ENCODE data around the gene DDC.
"Not testable (repeated sequence)": the region's sequence is repeated elsewhere in the genome, so short reads cannot be mapped to it uniquely, and the experiment has no call there.

The DDC gene

GRCh38 chr7:50554431-50555322 is 10.5 kb downstream of the DDC start:
- no peak for DNase-seq (ENCODE audit: low spot score)

- DNase-seq (ENCODE audit: low spot score): no peak
Measured at GRCh38 chr7:50553973-50554372, 11.2 kb downstream of the DDC start.

- peak; percentile 70 for DNase-seq (ENCODE audit: low spot score)
Measured at GRCh38 chr7:50552921-50553320, 12.3 kb downstream of the DDC start.

GRCh38 chr7:50552139-50552538 is 13.1 kb downstream of the DDC start:
- DNase-seq (ENCODE audit: low spot score): no peak

GRCh38 chr7:50545613-50546012 is 19.6 kb downstream of the DDC start:
- DNase-seq (ENCODE audit: low spot score): not testable (repeated sequence)

GRCh38 chr7:50544992-50545391 is 20.2 kb downstream of the DDC start:
- DNase-seq (ENCODE audit: low spot score): no peak

GRCh38 chr7:50543776-50544442 is 21.3 kb downstream of the DDC start:
- no peak for DNase-seq (ENCODE audit: low spot score)

GRCh38 chr7:50542132-50542531 is 23.1 kb downstream of the DDC start:
- no peak for DNase-seq (ENCODE audit: low spot score)

- no peak for DNase-seq (ENCODE audit: low spot score)
Measured at GRCh38 chr7:50540785-50541579, 24.2 kb downstream of the DDC start.

GRCh38 chr7:50539725-50540124 is 25.5 kb downstream of the DDC start:
- no peak for DNase-seq (ENCODE audit: low spot score)

GRCh38 chr7:50538478-50538877 is 26.7 kb downstream of the DDC start:
- DNase-seq (ENCODE audit: low spot score): no peak

- no peak for DNase-seq (ENCODE audit: low spot score)
Measured at GRCh38 chr7:50537417-50537816, 27.8 kb downstream of the DDC start.

- peak; percentile 86 for DNase-seq (ENCODE audit: low spot score)
Measured at GRCh38 chr7:50535291-50535711, 29.9 kb downstream of the DDC start.

GRCh38 chr7:50534690-50535290 is 30.4 kb downstream of the DDC start:
- DNase-seq (ENCODE audit: low spot score): peak; percentile 89

GRCh38 chr7:50533866-50534265 is 31.3 kb downstream of the DDC start:
- no peak for DNase-seq (ENCODE audit: low spot score)

GRCh38 chr7:50531928-50532327 is 33.3 kb downstream of the DDC start:
- no peak for DNase-seq (ENCODE audit: low spot score)

- DNase-seq (ENCODE audit: low spot score): no peak
Measured at GRCh38 chr7:50531401-50531911, 33.7 kb downstream of the DDC start.

GRCh38 chr7:50530766-50531165 is 34.4 kb downstream of the DDC start:
- no peak for DNase-seq (ENCODE audit: low spot score)

- no peak for DNase-seq (ENCODE audit: low spot score)
Measured at GRCh38 chr7:50529093-50529862, 35.9 kb downstream of the DDC start.

GRCh38 chr7:50528266-50529092 is 36.7 kb downstream of the DDC start:
- DNase-seq (ENCODE audit: low spot score): no peak

Measured in AG20443 (cell line).